OCI-LY7 (cell line): Measurements from ENCODE around the gene MIAT. TPM values are rescaled to one million over a fixed set of nuclear protein-coding genes. Genes with fewer than 3 reads are reported as not detected.

Experiments
- BruUV-seq: library from RNA; stranded (reverse); fragments of 400-500 nt; replicated peaks from 2 replicates; lab custom pipeline; 2021; lab: Mats Ljungman, UMichigan
- CTCF ChIA-PET: fragments of 300-600 bp; sonication (Branson Sonifier 250); formaldehyde crosslinking; loops from one replicate; lab custom pipeline; 2022; ENCODE audit warnings: antibody characterized with exemption; ENCODE audit not compliant: unreplicated experiment; lab: Charles Lee
- POLR2A ChIA-PET: fragments of 300-600 bp; sonication (Branson Sonifier 250); formaldehyde crosslinking; loops from one replicate; lab custom pipeline; 2022; ENCODE audit warnings: antibody characterized with exemption; lab: Charles Lee
- DNase-seq: peaks from one replicate; pipeline ENCODE4 v3.0.0-alpha.2; 2015; ENCODE audit warnings: low spot score
- H2AFZ ChIP-seq: fragments of 200-600 bp; sonication (generic), shearing (Covaris generic); 2 replicates; pipeline ENCODE4 v1.6.1; 2014; ENCODE audit warnings: mild to moderate bottlenecking, antibody characterized with exemption, low read length, moderate library complexity
- H3K27ac ChIP-seq: fragments of 200-600 bp; sonication (generic); 2 replicates; pipeline ENCODE4 v1.5.1; 2014; ENCODE audit warnings: mixed run types, low read depth, mild to moderate bottlenecking, moderate library complexity, low read length, inconsistent platforms; ENCODE audit not compliant: poor library complexity, severe bottlenecking
- H3K36me3 ChIP-seq: fragments of 200-600 bp; sonication (generic); 2 replicates; pipeline ENCODE4 v1.6.1; 2014; ENCODE audit warnings: mild to moderate bottlenecking, antibody characterized with exemption, low read length, moderate library complexity, mixed read lengths; ENCODE audit not compliant: insufficient read depth
- H3K4me1 ChIP-seq: fragments of 200-600 bp; sonication (generic); 2 replicates; pipeline ENCODE4 v1.5.1; 2014; ENCODE audit warnings: mild to moderate bottlenecking, low read length; ENCODE audit not compliant: insufficient read depth, poor library complexity, severe bottlenecking
- H3K4me2 ChIP-seq: fragments of 200-600 bp; sonication (generic); 2 replicates; pipeline ENCODE4 v1.6.1; 2014; ENCODE audit warnings: mild to moderate bottlenecking, low read length
- H3K4me3 ChIP-seq: fragments of 200-600 bp; sonication (generic); 2 replicates; pipeline ENCODE4 v1.5.1; 2014; ENCODE audit warnings: mild to moderate bottlenecking, low read depth, low read length; ENCODE audit not compliant: poor library complexity, severe bottlenecking
- H3K79me2 ChIP-seq: fragments of 200-600 bp; sonication (generic); 2 replicates; pipeline ENCODE4 v1.6.1; 2016; ENCODE audit warnings: low read depth, mild to moderate bottlenecking, low read length, moderate library complexity, mixed read lengths; ENCODE audit not compliant: insufficient read depth
- H3K9me2 ChIP-seq: fragments of 200-600 bp; sonication (generic); 2 replicates; pipeline ENCODE4 v1.6.1; 2016; ENCODE audit warnings: mild to moderate bottlenecking, low read length, mixed read lengths; ENCODE audit not compliant: insufficient read depth
- H3K9me3 ChIP-seq: fragments of 200-600 bp; sonication (generic); 2 replicates; pipeline ENCODE4 v1.6.1; 2014; ENCODE audit warnings: mild to moderate bottlenecking, mixed run types, low read length, mixed read lengths
- H4K20me1 ChIP-seq: fragments of 200-600 bp; sonication (generic); 2 replicates; pipeline ENCODE4 v1.6.1; 2014; ENCODE audit warnings: mild to moderate bottlenecking, antibody characterized with exemption, low read length, moderate library complexity, mixed read lengths; ENCODE audit not compliant: insufficient read depth
- CTCF ChIP-seq: fragments of 200-600 bp; sonication (generic); conservative IDR thresholded peaks from 2 replicates; pipeline ENCODE4 v1.5.1; 2014; ENCODE audit warnings: mild to moderate bottlenecking, antibody characterized with exemption, low read length, moderate library complexity, mixed read lengths
- EZH2phosphoT487 ChIP-seq: fragments of 200-600 bp; sonication (generic); IDR thresholded peaks from 2 replicates; pipeline ENCODE4 v1.6.1; 2018; ENCODE audit warnings: low read depth, borderline replicate concordance, mild to moderate bottlenecking, mixed run types, antibody characterized with exemption, low read length, moderate library complexity, mixed read lengths
- intact Hi-C: fragments of 100-400 bp; cut with micrococcal nuclease; formaldehyde crosslinking; loops from one replicate; pipeline ENCODE4 v1.10.0; 2022; ENCODE audit not compliant: unreplicated experiment
- total RNA-seq, 2 experiments: library from RNA; depleted of rRNA in 1 of 2; stranded (reverse); fragments of >200 nt in 1 of 2; shearing (Covaris generic) in 1 of 2; gene quantifications; 2 replicates each; pipeline ENCODE4 v1.2.3, GENCODE V29; 2014 to 2022

MIAT gene
- total RNA-seq, 2 experiments from 2014 or later, result 4.1 to 8.7 TPM

GRCh38 chr22:26648528-26649388 is 8.6 kb upstream of the MIAT start:
- no peak for DNase-seq
- Histone ChIP-seq H2AFZ (peak overlapping the region; percentile 17; the same call in 1 of the 2 replicates), H3K27ac (no peak overlapping the region), H3K9me2 (no peaks in the 10 kb centered on the region), H3K4me2 (peak overlapping the region; percentile 46), H3K4me1 (peaks cover 57% of the 10 kb centered on the region), H3K79me2 (no peaks in the 10 kb centered on the region), H3K36me3 (no peaks in the 10 kb centered on the region), H3K4me3 (no peak overlapping the region), H4K20me1 (no peaks in the 10 kb centered on the region), H3K9me3 (no peaks in the 10 kb centered on the region)
- ChIA-PET POLR2A (no interaction called here), CTCF (no interaction called here)
- BruUV-seq, result no TSS peak
- intact Hi-C loops, result no loop called here
- TF ChIP-seq EZH2phosphoT487, result no peak
- no peak for TF ChIP-seq CTCF

GRCh38 chr22:26650722-26651421 is 6.5 kb upstream of the MIAT start:
- H3K79me2 ChIP-seq, result no peaks in the 10 kb centered on the region
- BruUV-seq, result no TSS peak
- CTCF ChIA-PET, result no interaction called here
- no peaks in the 10 kb centered on the region for H3K9me3 ChIP-seq
- intact Hi-C loops, result no loop called here
- no peaks in the 10 kb centered on the region for H3K36me3 ChIP-seq
- H3K27ac ChIP-seq, result no peak overlapping the region
- no peaks in the 10 kb centered on the region for H3K9me2 ChIP-seq
- H3K4me3 ChIP-seq, result no peak overlapping the region
- no peak for DNase-seq
- POLR2A ChIA-PET, result interaction anchor here (0.8 to 1.5 kb wide), 2 partner anchors 9 to 205 kb away, joined by 3 read pairs; no protein-coding TSS in a partner anchor
- no peak overlapping the region for H2AFZ ChIP-seq
- H4K20me1 ChIP-seq, result no peaks in the 10 kb centered on the region
- no peak overlapping the region for H3K4me2 ChIP-seq
- TF ChIP-seq CTCF (0 out of 2 replicates have a peak, but pooled peaks have one; percentile 3), EZH2phosphoT487 (no peak)
- peaks cover 35% of the 10 kb centered on the region for H3K4me1 ChIP-seq
